Lung (tissue), 12 donors: Measurements from ENCODE around the gene GRM5. TPM values are rescaled to one million over a fixed set of nuclear protein-coding genes. Genes with fewer than 3 reads are reported as not detected.

Experiments used
- ATAC-seq: fragments of 200-7000 bp; cut with Tn5 transposase; one replicate; pipeline ENCODE4 v1.9.1; 2020; ENCODE audit warnings: moderate number of reproducible peaks; ENCODE audit not compliant: insufficient read depth, low FRiP score
- DNase-seq, 3 donors: peaks; one replicate each; pipeline ENCODE4 v3.0.0-alpha.2; 2013 to 2017
- H3K27ac ChIP-seq, 2 donors: one replicate each; pipeline ENCODE4 v1.5.1; 2013; ENCODE audit warnings: mild to moderate bottlenecking in 2 of 2, moderate library complexity in 2 of 2, control low read depth in 1 of 2, inconsistent platforms in 1 of 2, low read depth in 1 of 2, low read length in 1 of 2
- H3K27me3 ChIP-seq, 3 donors: one replicate each; pipeline ENCODE4 v1.5.1; 2013; ENCODE audit warnings: low read length in 2 of 3; ENCODE audit not compliant: control insufficient read depth in 3 of 3, insufficient read depth in 3 of 3
- H3K36me3 ChIP-seq, 4 donors: one replicate each; pipeline ENCODE4 v1.5.1; 2013; ENCODE audit warnings: low read length in 4 of 4, mild to moderate bottlenecking in 1 of 4, moderate library complexity in 1 of 4; ENCODE audit not compliant: control insufficient read depth in 4 of 4, insufficient read depth in 4 of 4
- H3K4me1 ChIP-seq, 5 donors: one replicate each; pipeline ENCODE4 v1.5.1; 2013; ENCODE audit warnings: low read length in 5 of 5, mild to moderate bottlenecking in 2 of 5, moderate library complexity in 1 of 5; ENCODE audit not compliant: control insufficient read depth in 5 of 5, insufficient read depth in 5 of 5
- H3K4me3 ChIP-seq: one replicate; pipeline ENCODE4 v1.5.1; 2013; ENCODE audit warnings: mild to moderate bottlenecking, control low read depth, moderate library complexity
- H3K9ac ChIP-seq, 2 donors: one replicate each; pipeline ENCODE4 v1.5.1; 2013; ENCODE audit warnings: low read length in 2 of 2, control low read depth in 1 of 2; ENCODE audit not compliant: insufficient read depth in 1 of 2
- H3K9me3 ChIP-seq, 4 donors: one replicate each; pipeline ENCODE4 v1.5.1; 2013; ENCODE audit warnings: low read length in 3 of 4, mild to moderate bottlenecking in 1 of 4, moderate library complexity in 1 of 4; ENCODE audit not compliant: control insufficient read depth in 4 of 4, insufficient read depth in 3 of 4
- WGBS, 2 donors: extraction: QIAGEN DNeasy Blood & Tissue Kit; methylation state at CpG; one replicate each; pipeline ENCODE4 v1.1.7; 2013; 5-methylcytosine and 5-hydroxymethylcytosine counted together
- polyA plus RNA-seq, 2 donors: library from polyadenylated mRNA; stranded (reverse); fragments of 200-250 nt; gene quantifications; one replicate each; pipeline ENCODE4 v1.2.1, GENCODE V29; 2013
- total RNA-seq, 2 donors: library from RNA; depleted of rRNA in 1 of 2; stranded (reverse); fragments of >200 nt in 1 of 2; gene quantifications; one replicate each; pipeline ENCODE4 v1.2.1, GENCODE V29; 2014 to 2021
- TF ChIP-seq, protein P1 (sequence below): IDR thresholded peaks from 2 replicates; pipeline ENCODE4 v1.5.1; 2012; ENCODE audit warnings: mild to moderate bottlenecking; ENCODE audit errors: control extremely low read depth, extremely low read depth
- donor health status: control.
- donor health status: control.
- donor health status: Bipolar disorder and iron deficiency.
- donor health status: healthy.
- donor health status: DM: yes; HTN: yes; CAD: no.

The GRM5 gene
- total and polyA plus RNA-seq, 4 donors: 0.02 to 1.2 (median 0.35) TPM

DNA sequence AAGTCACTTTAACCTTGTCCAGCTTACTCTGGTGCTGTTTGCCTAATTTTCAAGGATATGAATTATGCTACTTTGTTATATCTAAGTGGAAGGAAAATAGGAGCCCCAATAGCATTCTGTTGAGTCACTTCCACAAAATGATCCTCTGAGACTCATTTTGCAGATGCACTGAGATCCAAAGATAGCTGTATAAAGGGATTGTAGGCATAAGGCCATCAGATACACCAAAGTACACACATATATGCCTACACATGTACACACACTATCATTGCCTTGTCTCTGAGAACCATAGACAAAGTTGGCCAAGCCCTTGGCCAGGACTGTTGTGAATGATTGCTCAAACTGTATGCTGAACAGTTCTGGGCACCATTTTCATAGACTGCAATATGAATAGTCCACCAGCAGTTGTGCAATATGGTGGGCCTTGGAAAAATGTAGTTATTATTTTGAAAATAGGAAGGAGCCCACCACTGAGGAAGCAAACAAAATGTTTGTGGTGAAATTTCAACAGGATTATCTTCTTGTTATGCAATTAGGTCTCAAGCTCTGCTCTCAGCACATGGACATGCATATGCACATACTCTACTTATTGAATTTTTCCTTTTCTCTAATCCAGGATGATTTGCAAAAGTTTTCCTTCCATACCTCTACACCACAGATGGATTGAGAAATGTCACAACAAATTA is 542.3 kb downstream of the GRM5 start:
- Histone ChIP-seq H3K4me1 (no peaks in the 10 kb centered on the region), H3K27me3 (no peaks in the 10 kb centered on the region), H3K9me3 (no peaks in the 10 kb centered on the region), H3K36me3 (no peaks in the 10 kb centered on the region), H3K4me3 (no peak overlapping the region), H3K27ac (no peak overlapping the region), H3K9ac (no peak overlapping the region)
- ATAC-seq: no peak
- DNase-seq: no peak
- TF ChIP-seq, protein P1, sequence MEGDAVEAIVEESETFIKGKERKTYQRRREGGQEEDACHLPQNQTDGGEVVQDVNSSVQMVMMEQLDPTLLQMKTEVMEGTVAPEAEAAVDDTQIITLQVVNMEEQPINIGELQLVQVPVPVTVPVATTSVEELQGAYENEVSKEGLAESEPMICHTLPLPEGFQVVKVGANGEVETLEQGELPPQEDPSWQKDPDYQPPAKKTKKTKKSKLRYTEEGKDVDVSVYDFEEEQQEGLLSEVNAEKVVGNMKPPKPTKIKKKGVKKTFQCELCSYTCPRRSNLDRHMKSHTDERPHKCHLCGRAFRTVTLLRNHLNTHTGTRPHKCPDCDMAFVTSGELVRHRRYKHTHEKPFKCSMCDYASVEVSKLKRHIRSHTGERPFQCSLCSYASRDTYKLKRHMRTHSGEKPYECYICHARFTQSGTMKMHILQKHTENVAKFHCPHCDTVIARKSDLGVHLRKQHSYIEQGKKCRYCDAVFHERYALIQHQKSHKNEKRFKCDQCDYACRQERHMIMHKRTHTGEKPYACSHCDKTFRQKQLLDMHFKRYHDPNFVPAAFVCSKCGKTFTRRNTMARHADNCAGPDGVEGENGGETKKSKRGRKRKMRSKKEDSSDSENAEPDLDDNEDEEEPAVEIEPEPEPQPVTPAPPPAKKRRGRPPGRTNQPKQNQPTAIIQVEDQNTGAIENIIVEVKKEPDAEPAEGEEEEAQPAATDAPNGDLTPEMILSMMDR: no peak

DNA sequence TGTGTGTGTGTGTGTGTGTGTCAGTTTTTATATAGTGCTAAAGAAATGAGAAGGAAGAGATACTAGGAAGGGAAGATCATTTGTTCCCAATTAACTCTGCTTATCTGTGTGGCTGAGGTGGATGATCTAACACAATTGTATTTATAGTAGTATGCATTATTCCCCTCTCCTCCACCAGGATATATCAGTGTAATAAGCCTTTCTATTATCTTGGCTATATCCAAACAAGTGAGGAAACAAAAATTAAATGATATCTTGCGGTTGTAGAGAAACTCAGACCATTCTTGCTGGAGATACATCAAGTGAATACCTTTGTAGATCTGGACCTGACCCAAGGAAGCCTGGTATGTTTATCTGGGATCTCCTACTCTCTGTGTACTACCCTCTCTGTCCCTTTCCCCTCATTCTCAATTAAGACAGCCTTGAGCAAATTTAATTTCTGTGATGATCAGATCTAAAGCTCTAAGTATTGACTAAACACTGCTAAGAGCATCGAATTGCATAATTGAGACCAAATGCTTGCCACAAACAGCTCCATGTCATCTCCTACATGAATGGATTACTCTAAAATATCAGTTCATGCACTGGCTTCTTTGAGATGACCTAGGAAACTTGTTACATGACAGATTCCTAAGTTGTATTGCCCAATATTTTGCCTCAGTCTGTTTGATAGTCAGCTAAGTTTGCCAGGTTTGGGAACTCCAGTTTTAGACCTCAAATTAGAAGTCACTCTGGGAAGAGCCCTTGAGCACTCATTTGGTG is 543.0 kb downstream of the GRM5 start:
- H3K36me3 ChIP-seq: no peaks in the 10 kb centered on the region
- no peaks in the 10 kb centered on the region for H3K9me3 ChIP-seq
- H3K27ac ChIP-seq: no peak overlapping the region
- no peak for DNase-seq
- TF ChIP-seq, protein P1: no peak
- 85 to 86% methylated on average over 2 of the region's 2 CpGs for WGBS, 2 donors
- no peak overlapping the region for H3K4me3 ChIP-seq
- no peaks in the 10 kb centered on the region for H3K27me3 ChIP-seq
- no peaks in the 10 kb centered on the region for H3K4me1 ChIP-seq
- ATAC-seq: no peak
- H3K9ac ChIP-seq: no peak overlapping the region

DNA sequence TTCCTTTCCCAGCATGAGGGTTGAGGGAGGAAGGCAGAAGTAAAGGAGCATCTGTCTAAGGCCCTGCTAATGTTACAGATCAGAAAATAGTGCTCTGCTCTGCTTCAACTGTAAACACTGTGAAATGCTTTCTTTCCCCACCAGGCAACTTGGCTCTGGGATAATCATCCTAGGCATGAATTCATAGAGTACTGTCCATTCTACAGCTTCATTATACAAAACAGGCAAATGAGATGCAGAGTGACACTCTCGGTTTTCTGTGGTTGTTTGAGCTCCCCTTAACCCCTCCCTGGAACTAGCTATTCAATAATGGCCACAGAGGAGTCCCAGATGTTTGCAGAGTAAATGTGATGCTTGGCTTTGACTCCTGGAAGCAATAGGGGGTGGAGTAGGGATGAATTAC is 544.0 kb downstream of the GRM5 start:
- ATAC-seq: no peak
- TF ChIP-seq, protein P1: no peak

More for the DNA sequence above, 544.0 kb downstream of the GRM5 start:
- Histone ChIP-seq H3K4me1 (no peaks in the 10 kb centered on the region), H3K27ac (no peak overlapping the region), H3K4me3 (no peak overlapping the region), H3K36me3 (no peaks in the 10 kb centered on the region), H3K9me3 (no peaks in the 10 kb centered on the region), H3K27me3 (no peaks in the 10 kb centered on the region), H3K9ac (no peak overlapping the region)
- WGBS, 2 donors: 42 to 76% methylated on average over 1 of the region's 1 CpG
- no peak for DNase-seq
